GM12801 (cell line): ENCODE results near the gene MICAL3.

Source experiments
- CTCF ChIP-seq: IDR thresholded peaks from one replicate; pipeline ENCODE4 v1.5.1; 2011; ENCODE audit warnings: control low read depth; ENCODE audit not compliant: insufficient read length; ENCODE audit errors: extremely low read depth

Gene MICAL3

GRCh38 chr22:18056161-18056666 lies 31.9 kb upstream of the MICAL3 start:
- TF ChIP-seq CTCF: no peak

- no peak for TF ChIP-seq CTCF
Observed at GRCh38 chr22:18055619-18056160, 31.3 kb upstream of the MICAL3 start.

GRCh38 chr22:18050065-18050464 lies 25.7 kb upstream of the MICAL3 start:
- TF ChIP-seq CTCF: no peak

- no peak for TF ChIP-seq CTCF
Observed at GRCh38 chr22:18048441-18048898, 24.1 kb upstream of the MICAL3 start.

GRCh38 chr22:18048041-18048440 lies 23.7 kb upstream of the MICAL3 start:
- TF ChIP-seq CTCF: no peak

- no peak for TF ChIP-seq CTCF
Observed at GRCh38 chr22:18045794-18046193, 21.4 kb upstream of the MICAL3 start.

- TF ChIP-seq CTCF: no peak
Observed at GRCh38 chr22:18044548-18045271, 20.3 kb upstream of the MICAL3 start.
